Astrocyte (in vitro differentiated cells and primary cell): ENCODE measurements around the gene DLST. TPM values are rescaled to one million over a fixed set of nuclear protein-coding genes. Genes with fewer than 3 reads are reported as not detected.
A peak's percentile ranks its signal among the peaks of the same experiment; 100 is the strongest.

Source experiments
- DNase-seq: peaks from one replicate; pipeline ENCODE4 v3.0.0-alpha.2; 2010; ENCODE audit warnings: low read depth
- FAIRE-seq: peaks from 2 replicates; lab custom pipeline; 2011; peaks lifted over from hg19 to GRCh38; lab: Jason Lieb, UNC
- H2AFZ ChIP-seq: 2 replicates; pipeline ENCODE4 v1.6.0; 2012; ENCODE audit warnings: low read depth, low read length, inconsistent platforms
- H3K27ac ChIP-seq: 2 replicates; pipeline ENCODE4 v1.5.1; 2011; ENCODE audit warnings: low read depth, low read length, inconsistent platforms
- H3K27me3 ChIP-seq: 2 replicates; pipeline ENCODE4 v1.6.0; 2011; ENCODE audit warnings: low read length, inconsistent platforms; ENCODE audit not compliant: insufficient read depth
- H3K36me3 ChIP-seq: 2 replicates; pipeline ENCODE4 v1.5.1; 2011; ENCODE audit warnings: low read length, inconsistent platforms; ENCODE audit not compliant: insufficient read depth
- H3K4me1 ChIP-seq: 2 replicates; pipeline ENCODE4 v1.5.1; 2011; ENCODE audit warnings: low read length, inconsistent platforms; ENCODE audit not compliant: insufficient read depth
- H3K4me2 ChIP-seq: 2 replicates; pipeline ENCODE4 v1.6.0; 2012; ENCODE audit warnings: low read length, inconsistent platforms
- H3K4me3 ChIP-seq: 2 replicates; pipeline ENCODE4 v1.5.1; 2011; ENCODE audit warnings: low read depth, mild to moderate bottlenecking, low read length, inconsistent platforms; ENCODE audit not compliant: insufficient read depth
- H3K79me2 ChIP-seq: 2 replicates; pipeline ENCODE4 v1.6.0; 2012; ENCODE audit warnings: mild to moderate bottlenecking, low read length, inconsistent platforms; ENCODE audit not compliant: insufficient read depth
- H3K9ac ChIP-seq: 2 replicates; pipeline ENCODE4 v1.6.0; 2012; ENCODE audit warnings: mild to moderate bottlenecking, low read length, inconsistent platforms
- H3K9me3 ChIP-seq: 2 replicates; pipeline ENCODE4 v1.5.1; 2012; ENCODE audit warnings: low read depth, mild to moderate bottlenecking, low read length, inconsistent platforms; ENCODE audit not compliant: insufficient read depth
- H4K20me1 ChIP-seq: 2 replicates; pipeline ENCODE4 v1.6.0; 2012; ENCODE audit warnings: low read length, inconsistent platforms; ENCODE audit not compliant: insufficient read depth
- H3K27ac Mint-ChIP-seq: one replicate; pipeline ENCODE4 v1.8.0; 2021; ENCODE audit warnings: mild to moderate bottlenecking, mixed read lengths; ENCODE audit not compliant: unreplicated experiment
- H3K27me3 Mint-ChIP-seq: one replicate; pipeline ENCODE4 v1.8.0; 2021; ENCODE audit warnings: low read depth, mixed read lengths; ENCODE audit not compliant: unreplicated experiment
- H3K36me3 Mint-ChIP-seq: one replicate; pipeline ENCODE4 v1.8.0; 2021; ENCODE audit warnings: low read depth, mixed read lengths; ENCODE audit not compliant: unreplicated experiment
- H3K4me1 Mint-ChIP-seq: one replicate; pipeline ENCODE4 v1.8.0; 2021; ENCODE audit warnings: low read depth, mixed read lengths; ENCODE audit not compliant: unreplicated experiment
- H3K4me3 Mint-ChIP-seq: one replicate; pipeline ENCODE4 v1.8.0; 2021; ENCODE audit warnings: mild to moderate bottlenecking, moderate library complexity, mixed read lengths; ENCODE audit not compliant: unreplicated experiment
- H3K9me3 Mint-ChIP-seq: one replicate; pipeline ENCODE4 v1.8.0; 2021; ENCODE audit warnings: mild to moderate bottlenecking, mixed read lengths; ENCODE audit not compliant: unreplicated experiment
- EZH2 ChIP-seq: IDR thresholded peaks from 2 replicates; pipeline ENCODE4 v1.6.1; 2012; ENCODE audit warnings: mild to moderate bottlenecking, low read length, inconsistent platforms; ENCODE audit not compliant: insufficient read depth
- total RNA-seq: library from RNA; stranded (reverse); gene quantifications from 2 replicates; pipeline ENCODE4 v1.2.1, GENCODE V29; 2021
- TF ChIP-seq, protein P1 (sequence below): IDR thresholded peaks from 2 replicates; pipeline ENCODE4 v1.5.1; 2011; ENCODE audit warnings: low read depth, mild to moderate bottlenecking, inconsistent platforms, low read length, moderate library complexity; ENCODE audit not compliant: insufficient read depth

The DLST gene
- total RNA-seq, 1 donor from 2014 or later, result 90.6 TPM

DNA sequence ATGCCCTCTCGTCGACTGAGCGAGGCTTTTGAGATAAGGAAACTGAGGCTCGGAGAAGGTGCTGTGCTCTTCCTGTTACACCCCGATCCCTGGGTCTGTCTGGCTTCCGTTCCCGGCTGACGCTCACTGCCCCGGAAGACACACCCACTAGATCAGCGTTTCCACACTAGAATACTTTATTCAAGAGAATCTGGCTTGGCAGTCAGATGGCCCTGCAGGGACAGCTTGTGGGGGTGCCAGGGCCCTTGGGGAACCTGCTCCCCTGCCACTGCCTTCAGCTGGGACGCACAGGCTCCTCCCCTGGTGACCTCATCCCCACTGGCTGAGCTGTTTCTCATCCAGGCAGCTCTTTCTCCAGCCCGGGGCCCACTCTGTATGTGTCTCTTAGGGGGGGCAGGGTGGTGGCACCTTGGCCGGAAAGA lies 60.0 kb downstream of the DLST start:
- peaks cover 25% of the 10 kb centered on the region for H3K4me1 ChIP-seq
- peak overlapping the region; percentile 39 for H3K4me2 ChIP-seq
- H3K36me3 ChIP-seq, result no peaks in the 10 kb centered on the region
- H4K20me1 ChIP-seq, result no peaks in the 10 kb centered on the region
- H3K9ac ChIP-seq, result peak overlapping the region; percentile 14
- DNase-seq (peak; percentile 29), FAIRE-seq (no peak)
- no peaks in the 10 kb centered on the region for H3K9me3 Mint-ChIP-seq
- no peak for TF ChIP-seq EZH2
- TF ChIP-seq, protein P1, sequence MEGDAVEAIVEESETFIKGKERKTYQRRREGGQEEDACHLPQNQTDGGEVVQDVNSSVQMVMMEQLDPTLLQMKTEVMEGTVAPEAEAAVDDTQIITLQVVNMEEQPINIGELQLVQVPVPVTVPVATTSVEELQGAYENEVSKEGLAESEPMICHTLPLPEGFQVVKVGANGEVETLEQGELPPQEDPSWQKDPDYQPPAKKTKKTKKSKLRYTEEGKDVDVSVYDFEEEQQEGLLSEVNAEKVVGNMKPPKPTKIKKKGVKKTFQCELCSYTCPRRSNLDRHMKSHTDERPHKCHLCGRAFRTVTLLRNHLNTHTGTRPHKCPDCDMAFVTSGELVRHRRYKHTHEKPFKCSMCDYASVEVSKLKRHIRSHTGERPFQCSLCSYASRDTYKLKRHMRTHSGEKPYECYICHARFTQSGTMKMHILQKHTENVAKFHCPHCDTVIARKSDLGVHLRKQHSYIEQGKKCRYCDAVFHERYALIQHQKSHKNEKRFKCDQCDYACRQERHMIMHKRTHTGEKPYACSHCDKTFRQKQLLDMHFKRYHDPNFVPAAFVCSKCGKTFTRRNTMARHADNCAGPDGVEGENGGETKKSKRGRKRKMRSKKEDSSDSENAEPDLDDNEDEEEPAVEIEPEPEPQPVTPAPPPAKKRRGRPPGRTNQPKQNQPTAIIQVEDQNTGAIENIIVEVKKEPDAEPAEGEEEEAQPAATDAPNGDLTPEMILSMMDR, result no peak
- H3K27me3 ChIP-seq, result no peaks in the 10 kb centered on the region
- no peak overlapping the region for H3K27ac ChIP-seq
- no peaks in the 10 kb centered on the region for H3K79me2 ChIP-seq
- H3K4me3 Mint-ChIP-seq, result peak overlapping the region; percentile 27
- no peak overlapping the region for H3K4me3 ChIP-seq
- H3K9me3 ChIP-seq, result no peaks in the 10 kb centered on the region
- H3K4me1 Mint-ChIP-seq, result peaks cover 16% of the 10 kb centered on the region
- no peaks in the 10 kb centered on the region for H3K36me3 Mint-ChIP-seq
- peak overlapping the region; percentile 75 for H2AFZ ChIP-seq
- H3K27ac Mint-ChIP-seq, result peak overlapping the region; percentile 53
- no peaks in the 10 kb centered on the region for H3K27me3 Mint-ChIP-seq

DNA sequence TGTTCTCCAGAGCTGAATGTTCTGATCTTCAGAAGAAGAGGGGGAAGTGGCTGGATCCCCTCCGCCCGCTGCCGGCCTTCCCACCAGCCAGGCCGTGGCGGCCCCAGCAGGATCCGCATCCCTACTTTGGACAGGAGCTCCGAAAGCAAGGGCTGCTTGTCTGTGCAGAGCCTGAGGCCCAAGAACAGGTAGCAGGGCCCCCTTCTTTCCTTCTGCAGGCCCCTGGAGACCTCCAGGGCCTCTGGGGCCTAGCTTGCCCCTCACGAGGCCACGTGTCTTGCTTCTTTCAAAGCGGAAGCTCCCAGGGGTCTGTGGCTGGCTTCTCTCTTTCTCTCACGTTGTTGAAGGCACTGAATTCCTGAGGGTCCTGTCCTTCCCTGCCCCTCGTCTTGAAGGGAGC lies 60.5 kb downstream of the DLST start:
- Histone ChIP-seq H3K9me3 (no peaks in the 10 kb centered on the region), H3K79me2 (no peaks in the 10 kb centered on the region), H3K9ac (peak overlapping the region; percentile 14), H3K4me1 (peaks cover 25% of the 10 kb centered on the region), H2AFZ (peak overlapping the region; percentile 75), H3K27me3 (no peaks in the 10 kb centered on the region), H4K20me1 (no peaks in the 10 kb centered on the region), H3K4me2 (peak overlapping the region; percentile 39), H3K4me3 (no peak overlapping the region), H3K36me3 (no peaks in the 10 kb centered on the region), H3K27ac (no peak overlapping the region)
- Mint-ChIP-seq H3K27ac (no peak overlapping the region), H3K4me3 (no peak overlapping the region), H3K27me3 (no peaks in the 10 kb centered on the region), H3K36me3 (no peaks in the 10 kb centered on the region), H3K4me1 (peaks cover 17% of the 10 kb centered on the region), H3K9me3 (no peaks in the 10 kb centered on the region)
- DNase-seq, result no peak
- TF ChIP-seq EZH2, result no peak
- TF ChIP-seq, protein P1, result no peak
- FAIRE-seq, result no peak

DNA sequence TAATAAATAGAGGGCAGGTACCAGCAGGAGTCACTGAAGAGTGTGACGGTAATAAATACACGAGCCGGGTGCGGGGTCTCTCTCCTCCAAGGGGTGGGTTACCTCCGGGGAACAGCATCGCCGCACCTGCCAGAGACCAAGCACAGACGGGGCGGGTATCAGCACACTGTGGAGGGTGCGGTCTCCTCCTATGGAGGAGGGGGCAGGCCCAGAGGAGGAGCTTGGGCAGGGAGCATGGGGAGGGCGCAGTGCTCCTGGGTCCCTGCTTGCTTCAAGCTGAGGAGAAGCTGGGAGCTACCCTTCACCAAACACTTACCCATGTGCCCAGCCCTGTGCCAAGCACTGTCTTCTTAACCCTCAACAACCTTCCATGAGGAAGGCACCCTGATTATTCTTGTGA lies 60.9 kb downstream of the DLST start:
- Histone ChIP-seq H3K27me3 (no peaks in the 10 kb centered on the region), H3K9ac (no peak overlapping the region), H3K4me2 (no peak overlapping the region), H3K36me3 (no peaks in the 10 kb centered on the region), H3K4me3 (no peak overlapping the region), H3K79me2 (no peaks in the 10 kb centered on the region), H4K20me1 (no peaks in the 10 kb centered on the region), H2AFZ (no peak overlapping the region), H3K27ac (no peak overlapping the region), H3K4me1 (peaks cover 25% of the 10 kb centered on the region), H3K9me3 (no peaks in the 10 kb centered on the region)
- Mint-ChIP-seq H3K4me1 (peaks cover 17% of the 10 kb centered on the region), H3K9me3 (no peaks in the 10 kb centered on the region), H3K36me3 (no peaks in the 10 kb centered on the region), H3K4me3 (no peak overlapping the region), H3K27me3 (no peaks in the 10 kb centered on the region), H3K27ac (no peak overlapping the region)
- TF ChIP-seq EZH2, result no peak
- TF ChIP-seq, protein P1, result no peak
- no peak for FAIRE-seq
- DNase-seq, result no peak
